ENCODE data around the gene B3GNT7.
"Not testable (repeated sequence)": the region's sequence is repeated elsewhere in the genome, so short reads cannot be mapped to it uniquely, and the experiment has no call there.

DNA sequence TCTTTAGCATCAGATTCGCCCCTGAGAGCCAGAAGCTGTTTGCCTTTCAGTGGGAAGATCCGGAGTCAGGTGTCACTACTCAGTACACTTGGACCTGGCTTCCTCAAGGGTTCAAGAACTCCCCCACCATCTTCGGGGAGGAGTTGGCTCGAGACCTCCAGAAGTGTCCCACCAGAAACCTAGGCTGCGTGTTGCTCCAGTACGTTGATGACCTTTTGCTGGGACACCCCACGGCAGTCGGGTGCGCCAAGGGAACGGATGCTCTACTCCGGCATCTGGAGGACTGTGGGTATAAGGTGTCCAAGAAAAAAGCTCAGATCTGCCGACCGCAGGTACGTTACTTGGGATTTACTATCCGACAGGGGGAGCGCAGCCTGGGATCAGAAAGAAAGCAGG lies 8.7 kb downstream of the B3GNT7 start:
- TF ChIP-seq, protein P1, sequence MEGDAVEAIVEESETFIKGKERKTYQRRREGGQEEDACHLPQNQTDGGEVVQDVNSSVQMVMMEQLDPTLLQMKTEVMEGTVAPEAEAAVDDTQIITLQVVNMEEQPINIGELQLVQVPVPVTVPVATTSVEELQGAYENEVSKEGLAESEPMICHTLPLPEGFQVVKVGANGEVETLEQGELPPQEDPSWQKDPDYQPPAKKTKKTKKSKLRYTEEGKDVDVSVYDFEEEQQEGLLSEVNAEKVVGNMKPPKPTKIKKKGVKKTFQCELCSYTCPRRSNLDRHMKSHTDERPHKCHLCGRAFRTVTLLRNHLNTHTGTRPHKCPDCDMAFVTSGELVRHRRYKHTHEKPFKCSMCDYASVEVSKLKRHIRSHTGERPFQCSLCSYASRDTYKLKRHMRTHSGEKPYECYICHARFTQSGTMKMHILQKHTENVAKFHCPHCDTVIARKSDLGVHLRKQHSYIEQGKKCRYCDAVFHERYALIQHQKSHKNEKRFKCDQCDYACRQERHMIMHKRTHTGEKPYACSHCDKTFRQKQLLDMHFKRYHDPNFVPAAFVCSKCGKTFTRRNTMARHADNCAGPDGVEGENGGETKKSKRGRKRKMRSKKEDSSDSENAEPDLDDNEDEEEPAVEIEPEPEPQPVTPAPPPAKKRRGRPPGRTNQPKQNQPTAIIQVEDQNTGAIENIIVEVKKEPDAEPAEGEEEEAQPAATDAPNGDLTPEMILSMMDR (conservative IDR thresholded peaks at IDR 0.05; ENCODE audit: low read length): not testable (repeated sequence)
- not testable (repeated sequence) for TF ChIP-seq EZH2phosphoT487 (IDR thresholded peaks at IDR 0.05; ENCODE audit: borderline replicate concordance, low read depth, low read length)
